K562 (cell line): ENCODE measurements around the gene MRPL28. TPM values are rescaled to one million over a fixed set of nuclear protein-coding genes. Genes with fewer than 3 reads are reported as not detected.

Experiments used
- ATAC-seq: fragments of 200-7000 bp; cut with Tn5 transposase; 3 replicates; pipeline ENCODE4 v1.9.1; 2020; ENCODE audit warnings: moderate library complexity
- BruUV-seq: library from RNA; stranded (reverse); fragments of 400-500 nt; replicated peaks from 2 replicates; lab custom pipeline; 2021; lab: Mats Ljungman, UMichigan
- CTCF ChIA-PET: fragments of 300-600 bp; formaldehyde crosslinking; extraction: SDS; loops from one replicate; lab custom pipeline; 2021; ENCODE audit warnings: low intra/inter-chr PET ratio; lab: Yijun Ruan, JAX
- POLR2A ChIA-PET: fragments of 300-600, 350-650 bp; sonication (Branson Sonifier 250); formaldehyde crosslinking; extraction: SDS; loops from one replicate; lab custom pipeline; 2021; ENCODE audit warnings: antibody characterized with exemption, inconsistent platforms; lab: Yijun Ruan, JAX
- DNase-seq, 4 experiments: peaks; one replicate each; pipeline versions ENCODE4 v3.0.0 to v3.0.0-alpha.2; 2011 to 2018; ENCODE audit warnings: low spot score in 3 of 4, mixed read lengths in 3 of 4; ENCODE audit errors: extremely low read depth in 1 of 4
- FAIRE-seq: peaks from 2 replicates; lab custom pipeline; 2011; peaks lifted over from hg19 to GRCh38; lab: Jason Lieb, UNC
- H2AFZ ChIP-seq: 2 replicates; pipeline ENCODE4 v1.6.0; 2011; ENCODE audit warnings: low read depth, low read length, control low read depth, inconsistent platforms
- H3K27ac ChIP-seq: fragments of 200-600 bp; 3 replicates; pipeline ENCODE4 v1.8.0; 2011; ENCODE audit warnings: low read depth, mild to moderate bottlenecking, control low read depth, inconsistent platforms, low read length, moderate library complexity, mixed read lengths; ENCODE audit errors: extremely low read depth
- H3K27me3 ChIP-seq, 2 experiments: fragments of 300-600 bp in 1 of 2; 2 replicates in 1 of 2; 3 replicates in 1 of 2; pipeline versions ENCODE4 v1.6.0 to v1.8.0; 2011; ENCODE audit warnings: inconsistent platforms in 2 of 2, low read length in 2 of 2, mild to moderate bottlenecking in 1 of 2, mixed read lengths in 1 of 2, moderate library complexity in 1 of 2; ENCODE audit not compliant: control insufficient read depth in 2 of 2, insufficient read depth in 2 of 2
- H3K36me3 ChIP-seq: fragments of 300-600 bp; 3 replicates; pipeline ENCODE4 v1.8.0; 2011; ENCODE audit warnings: mild to moderate bottlenecking, low read length, inconsistent platforms; ENCODE audit not compliant: control insufficient read depth, insufficient read depth
- H3K4me1 ChIP-seq, 2 experiments: fragments of 200-600 bp in 1 of 2; replicated peaks in 1 of 2; 2 replicates in 1 of 2; 3 replicates in 1 of 2; pipeline versions ENCODE4 v1.5.1 to v1.8.0; 2011; ENCODE audit warnings: inconsistent platforms in 2 of 2, low read length in 2 of 2, mild to moderate bottlenecking in 1 of 2, mixed read lengths in 1 of 2, moderate library complexity in 1 of 2; ENCODE audit not compliant: control insufficient read depth in 2 of 2, insufficient read depth in 2 of 2
- H3K4me2 ChIP-seq: 2 replicates; pipeline ENCODE4 v1.6.1; 2011; ENCODE audit warnings: low read length, control low read depth, inconsistent platforms, mixed read lengths; ENCODE audit not compliant: insufficient read depth
- H3K4me3 ChIP-seq: fragments of 200-600 bp; sonication (generic), shearing (Covaris generic); 2 replicates; pipeline ENCODE4 v1.5.1; 2016; ENCODE audit warnings: control low read depth, inconsistent platforms
- H3K79me2 ChIP-seq: fragments of 200-600 bp; 3 replicates; pipeline ENCODE4 v1.8.0; 2011; ENCODE audit warnings: low read length, inconsistent platforms; ENCODE audit not compliant: control insufficient read depth, insufficient read depth
- H3K9ac ChIP-seq, 2 experiments: 2 replicates each; pipeline versions ENCODE4 v1.6.0 to v1.6.1; 2011; ENCODE audit warnings: low read depth in 2 of 2, low read length in 2 of 2, control low read depth in 1 of 2, inconsistent platforms in 1 of 2, mild to moderate bottlenecking in 1 of 2, mixed read lengths in 1 of 2; ENCODE audit not compliant: insufficient read depth in 1 of 2
- H3K9me1 ChIP-seq: one replicate; pipeline ENCODE4 v1.6.0; 2011; ENCODE audit warnings: inconsistent platforms, mild to moderate bottlenecking, low read length, moderate library complexity; ENCODE audit not compliant: control insufficient read depth, insufficient read depth
- H3K9me3 ChIP-seq: replicated peaks from 2 replicates; pipeline ENCODE4 v1.5.1; 2011; ENCODE audit warnings: low read depth, low read length, inconsistent platforms; ENCODE audit not compliant: control insufficient read depth, insufficient read depth
- H4K20me1 ChIP-seq: replicated peaks from 2 replicates; pipeline ENCODE4 v1.6.1; 2011; ENCODE audit warnings: low read length, inconsistent platforms, mixed read lengths; ENCODE audit not compliant: control insufficient read depth, insufficient read depth
- ATF1 ChIP-seq, 2 experiments: fragments of 450-650 bp in 1 of 2; IDR thresholded peaks; 2 replicates each; pipeline ENCODE4 v1.6.1; 2016; ENCODE audit warnings: missing compliant biosample characterization in 1 of 2, missing genetic modification characterization in 1 of 2
- HDAC1 ChIP-seq, 2 experiments: fragments of 450-650 bp; IDR thresholded peaks; 2 replicates each; pipeline ENCODE4 v1.6.1; 2016 to 2017; ENCODE audit warnings: inconsistent platforms in 1 of 2, mild to moderate bottlenecking in 1 of 2, moderate library complexity in 1 of 2
- HMG20A ChIP-seq: fragments of 450-650 bp; formaldehyde crosslinking; conservative IDR thresholded peaks from 2 replicates; pipeline ENCODE4 v1.4.0; 2020; ENCODE audit warnings: mild to moderate bottlenecking, mixed read lengths
- KAT2B ChIP-seq: IDR thresholded peaks from one replicate; pipeline ENCODE4 v1.6.1; 2012; ENCODE audit warnings: low read depth, mild to moderate bottlenecking, control low read depth, inconsistent platforms, low read length, moderate library complexity
- MAFG ChIP-seq: fragments of 450-650 bp; conservative IDR thresholded peaks from 2 replicates; pipeline ENCODE4 v1.6.1; 2016; ENCODE audit warnings: missing genetic modification characterization, missing compliant biosample characterization
- MAFK ChIP-seq: IDR thresholded peaks from 2 replicates; pipeline ENCODE4 v1.6.1; 2011; ENCODE audit warnings: low read length, improper control_type of control experiment
- NFYB ChIP-seq: IDR thresholded peaks from 2 replicates; pipeline ENCODE4 v1.6.1; 2011; ENCODE audit warnings: mild to moderate bottlenecking, moderate library complexity; ENCODE audit not compliant: insufficient read length; ENCODE audit errors: extremely low read depth
- POU5F1 ChIP-seq: fragments of 150-350 bp; IDR thresholded peaks from 2 replicates; pipeline ENCODE4 v1.6.1; 2014; ENCODE audit warnings: borderline replicate concordance, low read length, low read depth, mild to moderate bottlenecking; ENCODE audit not compliant: partially characterized antibody
- PRPF4 ChIP-seq: fragments of 200-400 bp; formaldehyde crosslinking; IDR thresholded peaks from one replicate; pipeline ENCODE4 v1.6.1; 2017; ENCODE audit warnings: low read length, low read depth, mild to moderate bottlenecking; ENCODE audit not compliant: insufficient read depth, poor library complexity, severe bottlenecking
- SIN3B ChIP-seq: fragments of 450-650 bp; IDR thresholded peaks from 2 replicates; pipeline ENCODE4 v1.6.1; 2017; ENCODE audit warnings: low read depth, mild to moderate bottlenecking, moderate library complexity
- SMC3 ChIP-seq: conservative IDR thresholded peaks from 2 replicates; pipeline ENCODE4 v1.6.1; 2011; ENCODE audit warnings: low read depth, low read length, improper control_type of control experiment; ENCODE audit not compliant: insufficient read depth
- SPI1 ChIP-seq: IDR thresholded peaks from 2 replicates; pipeline ENCODE4 v1.6.1; 2011; ENCODE audit warnings: low read depth, low read length, control low read depth, borderline replicate concordance
- TCF7L2 ChIP-seq: fragments of 150-350 bp; IDR thresholded peaks from 2 replicates; pipeline ENCODE4 v1.6.1; 2016; ENCODE audit warnings: low read depth, mild to moderate bottlenecking, low read length, moderate library complexity
- TFE3 ChIP-seq: fragments of 450-650 bp; formaldehyde crosslinking; IDR thresholded peaks from 2 replicates; pipeline ENCODE4 v1.4.0; 2020; ENCODE audit warnings: mild to moderate bottlenecking, mixed read lengths
- WHSC1 ChIP-seq: IDR thresholded peaks from one replicate; pipeline ENCODE4 v1.6.1; 2012; ENCODE audit warnings: low read length, control low read depth, inconsistent platforms
- ZC3H8 ChIP-seq: fragments of 450-650 bp; IDR thresholded peaks from 2 replicates; pipeline ENCODE4 v1.6.1; 2017
- ZFX ChIP-seq: sonication (generic); formaldehyde crosslinking; IDR thresholded peaks from 2 replicates; pipeline ENCODE4 v1.8.0; 2022; ENCODE audit warnings: mild to moderate bottlenecking, missing genetic modification reagents, moderate library complexity
- ZKSCAN1 ChIP-seq: fragments of 150-350 bp; IDR thresholded peaks from 2 replicates; pipeline ENCODE4 v1.6.1; 2016; ENCODE audit warnings: low read depth, low read length
- ZNF212 ChIP-seq: fragments of 450-650 bp; formaldehyde crosslinking; IDR thresholded peaks from 2 replicates; pipeline ENCODE4 v1.4.0; 2020; ENCODE audit warnings: mild to moderate bottlenecking
- ZNF668 ChIP-seq: fragments of 250-450 bp; sonication (Bioruptor Pico); IDR thresholded peaks from 2 replicates; pipeline ENCODE4 v1.8.0; 2022; ENCODE audit warnings: mild to moderate bottlenecking, inconsistent platforms
- ZNF75A ChIP-seq: fragments of 450-650 bp; formaldehyde crosslinking; IDR thresholded peaks from 2 replicates; pipeline ENCODE4 v1.4.0; 2020; ENCODE audit warnings: mild to moderate bottlenecking
- WGBS: fragments of 100-300 bp; shearing (Covaris generic); methylation state at CpG from one replicate; pipeline ENCODE4 v1.1.6; 2016; ENCODE audit warnings: low coverage, mixed read lengths; ENCODE audit not compliant: insufficient coverage; ENCODE audit errors: missing lambda C conversion rate; 5-methylcytosine and 5-hydroxymethylcytosine counted together
- in situ Hi-C: fragments of 300-500 bp; cut with MboI; formaldehyde crosslinking; loops from 4 replicates; pipeline ENCODE4 v1.15.0; 2018; ENCODE audit warnings: inconsistent platforms, mixed read lengths
- intact Hi-C: fragments of 100-400 bp; cut with micrococcal nuclease; formaldehyde crosslinking; loops from 2 replicates; pipeline ENCODE4 v1.14.2; 2022
- polyA plus RNA-seq, 8 experiments: library from polyadenylated mRNA; depleted of rRNA in 4 of 8; stranded (reverse) in 5 of 8; unstranded in 3 of 8; fragments of >200 nt; fragmentation: Nextera tagmentation in 2 of 8; fragmentation: Illumina TruSeq in 1 of 8; extraction: Ambion mirVana in 2 of 8; extraction: Trizol in 1 of 8; gene quantifications; 2 replicates each; pipeline versions ENCODE4 v1.2.1 to v1.2.3, GENCODE V29; 2011 to 2014; ENCODE audit warnings: inconsistent platforms in 1 of 8, missing spikeins in 1 of 8
- total RNA-seq, 7 experiments: library from RNA; depleted of rRNA in 6 of 7; stranded (reverse); fragments of >200 nt in 6 of 7; fragmentation: Illumina TruSeq in 2 of 7; extraction: Trizol in 2 of 7; gene quantifications; 2 replicates each; pipeline versions ENCODE4 v1.2.1 to v1.2.3, GENCODE V29; 2011 to 2021; ENCODE audit warnings: low replicate concordance in 1 of 7

Gene MRPL28
- total and polyA plus RNA-seq, 9 of the 15 experiments (the other 6 are each of a cell fraction or from before 2014, with no cell fraction given) = 2.5 to 323 (median 175) TPM

- TF ChIP-seq SPI1 (no peak), POU5F1 (no peak), TCF7L2 (no peak), ZNF668 (CRISPR knock-in tag) (no peak), TFE3 (CRISPR knock-in tag) (no peak), NFYB (no peak), MAFG (no peak), MAFK (no peak)
These were observed 48.8 kb downstream of the MRPL28 start (continued) for GRCh38 chr16:321532-321931.

- H3K36me3 ChIP-seq = peaks cover 49% of the 10 kb centered on the region
- H3K9ac ChIP-seq = no peak overlapping the region
- POLR2A ChIA-PET = no interaction called here
- intact Hi-C loops (no loop called here), in situ Hi-C loops (no loop called here)
- FAIRE-seq (no peak), DNase-seq (no peak), ATAC-seq (no peak)
- peaks cover 91% of the 10 kb centered on the region for H3K79me2 ChIP-seq
- CTCF ChIA-PET = no interaction called here
- no peak overlapping the region for H3K27ac ChIP-seq
- H3K4me1 ChIP-seq = peaks cover 16 to 65% of the 10 kb centered on the region in 2 experiments
- peaks cover 31% of the 10 kb centered on the region; the same call in 1 of the 2 replicates for H4K20me1 ChIP-seq
- no peak overlapping the region for H3K4me3 ChIP-seq
- H3K9me1 ChIP-seq = peaks cover 5% of the 10 kb centered on the region
- H3K9me3 ChIP-seq = no peaks in the 10 kb centered on the region
- no peak overlapping the region for H2AFZ ChIP-seq
- 87% methylated on average over 5 of the region's 5 CpGs for WGBS
- H3K4me2 ChIP-seq = no peak overlapping the region
- no peaks in the 10 kb centered on the region for H3K27me3 ChIP-seq
- BruUV-seq = no TSS peak
- TF ChIP-seq SMC3 = no peak
- TF ChIP-seq ZNF75A (CRISPR knock-in tag) = no peak
- no peak for TF ChIP-seq WHSC1
- no peak for TF ChIP-seq HMG20A (CRISPR knock-in tag)
- no peak for TF ChIP-seq ZNF212
- TF ChIP-seq ZFX (CRISPR knock-in tag) = no peak
- no peak for TF ChIP-seq ZKSCAN1
- no peak for TF ChIP-seq KAT2B
- no peak for TF ChIP-seq ZC3H8
- no peak for TF ChIP-seq PRPF4
- TF ChIP-seq ATF1 (CRISPR knock-in tag; IDR thresholded peaks at IDR 0.05) = no peak
- TF ChIP-seq ATF1 (tag; IDR thresholded peaks at IDR 0.05) = no peak
- TF ChIP-seq HDAC1 (IDR thresholded peaks at IDR 0.05) = no peak
- no peak for TF ChIP-seq SIN3B
These were observed 50.1 kb downstream of the MRPL28 start for GRCh38 chr16:320206-320605.
